ENCODE data around the gene CADPS2. TPM values are rescaled to one million over a fixed set of nuclear protein-coding genes. Genes with fewer than 3 reads are reported as not detected.

The CADPS2 gene
- total and polyA plus RNA-seq, 3 experiments from 2014 or later: not detected

GRCh38 chr7:122340427-122340826, 545.8 kb downstream of the CADPS2 start:
- Mint-ChIP-seq H3K27ac (no peak overlapping the region), H3K9me3 (peaks cover 0 to 4% (median 0%) of the 10 kb centered on the region in 5 donors), H3K4me3 (no peak overlapping the region), H3K27me3 (no peaks in the 10 kb centered on the region), H3K4me1 (no peaks in the 10 kb centered on the region), H3K36me3 (no peaks in the 10 kb centered on the region)
- DNase-seq: no peak
- CTCF ChIA-PET: no interaction called here
- H3K4me3 ChIP-seq (ENCODE audit: low read length): no peak overlapping the region
- H3K4me1 ChIP-seq (ENCODE audit: insufficient read depth, low read length): no peaks in the 10 kb centered on the region
- no peaks in the 10 kb centered on the region for H3K9me3 ChIP-seq (ENCODE audit: low read length)
- POLR2A ChIA-PET: no interaction called here
- no peaks in the 10 kb centered on the region for H3K27me3 ChIP-seq (ENCODE audit: insufficient read depth, low read length, poor library complexity, severe bottlenecking)
- no peaks in the 10 kb centered on the region for H3K36me3 ChIP-seq (ENCODE audit: insufficient read depth, low read length)
- H3K27ac ChIP-seq (ENCODE audit: low read depth, low read length): no peak overlapping the region

GRCh38 chr7:122339145-122339904, 546.9 kb downstream of the CADPS2 start:
- H3K27me3 Mint-ChIP-seq: no peaks in the 10 kb centered on the region
- ChIA-PET CTCF (no interaction called here), POLR2A (no interaction called here)
- no peak for DNase-seq
- H3K27ac Mint-ChIP-seq: no peak overlapping the region
- H3K36me3 Mint-ChIP-seq: no peaks in the 10 kb centered on the region
- peaks cover 0 to 4% (median 0%) of the 10 kb centered on the region in 5 donors for H3K9me3 Mint-ChIP-seq
- Histone ChIP-seq H3K36me3 (ENCODE audit: insufficient read depth, low read length) (no peaks in the 10 kb centered on the region), H3K4me3 (ENCODE audit: low read length) (no peak overlapping the region), H3K27ac (ENCODE audit: low read depth, low read length) (no peak overlapping the region), H3K4me1 (ENCODE audit: insufficient read depth, low read length) (no peaks in the 10 kb centered on the region), H3K9me3 (ENCODE audit: low read length) (no peaks in the 10 kb centered on the region), H3K27me3 (ENCODE audit: insufficient read depth, low read length, poor library complexity, severe bottlenecking) (no peaks in the 10 kb centered on the region)
- H3K4me3 Mint-ChIP-seq: no peak overlapping the region
- no peaks in the 10 kb centered on the region for H3K4me1 Mint-ChIP-seq

- H3K9me3 Mint-ChIP-seq: peaks cover 0 to 2% (median 0%) of the 10 kb centered on the region in 5 donors
- no peak overlapping the region for H3K27ac ChIP-seq (ENCODE audit: low read depth, low read length)
- no peaks in the 10 kb centered on the region for H3K4me1 ChIP-seq (ENCODE audit: insufficient read depth, low read length)
- no peaks in the 10 kb centered on the region for H3K27me3 ChIP-seq (ENCODE audit: insufficient read depth, low read length, poor library complexity, severe bottlenecking)
- DNase-seq: no peak
- no peaks in the 10 kb centered on the region for H3K36me3 ChIP-seq (ENCODE audit: insufficient read depth, low read length)
- no peak overlapping the region for H3K4me3 Mint-ChIP-seq
- H3K27me3 Mint-ChIP-seq: no peaks in the 10 kb centered on the region
- no peak overlapping the region for H3K27ac Mint-ChIP-seq
- no peaks in the 10 kb centered on the region for H3K9me3 ChIP-seq (ENCODE audit: low read length)
- ChIA-PET CTCF (no interaction called here), POLR2A (no interaction called here)
- no peaks in the 10 kb centered on the region for H3K36me3 Mint-ChIP-seq
- H3K4me3 ChIP-seq (ENCODE audit: low read length): no peak overlapping the region
- no peaks in the 10 kb centered on the region for H3K4me1 Mint-ChIP-seq
These were observed 549.2 kb downstream of the CADPS2 start for GRCh38 chr7:122337011-122337410.

GRCh38 chr7:122329145-122329802, 557.0 kb downstream of the CADPS2 start:
- no peaks in the 10 kb centered on the region for H3K4me1 ChIP-seq (ENCODE audit: insufficient read depth, low read length)
- Mint-ChIP-seq H3K27ac (peak overlapping the region in 1 of 8 donors; percentile 73), H3K9me3 (peaks cover 0 to 2% (median 0%) of the 10 kb centered on the region in 5 donors), H3K4me1 (no peaks in the 10 kb centered on the region), H3K27me3 (no peaks in the 10 kb centered on the region), H3K4me3 (no peak overlapping the region), H3K36me3 (no peaks in the 10 kb centered on the region)
- ChIA-PET CTCF (no interaction called here), POLR2A (no interaction called here)
- no peaks in the 10 kb centered on the region for H3K36me3 ChIP-seq (ENCODE audit: insufficient read depth, low read length)
- no peak for DNase-seq
- H3K27me3 ChIP-seq (ENCODE audit: insufficient read depth, low read length, poor library complexity, severe bottlenecking): no peaks in the 10 kb centered on the region
- no peak overlapping the region for H3K27ac ChIP-seq (ENCODE audit: low read depth, low read length)
- H3K9me3 ChIP-seq (ENCODE audit: low read length): no peaks in the 10 kb centered on the region
- no peak overlapping the region for H3K4me3 ChIP-seq (ENCODE audit: low read length)

GRCh38 chr7:122327969-122328368, 558.3 kb downstream of the CADPS2 start:
- Mint-ChIP-seq H3K27me3 (no peaks in the 10 kb centered on the region), H3K36me3 (no peaks in the 10 kb centered on the region), H3K4me3 (no peak overlapping the region), H3K9me3 (peaks cover 0 to 2% (median 0%) of the 10 kb centered on the region in 5 donors), H3K4me1 (no peaks in the 10 kb centered on the region), H3K27ac (no peak overlapping the region)
- H3K36me3 ChIP-seq (ENCODE audit: insufficient read depth, low read length): no peaks in the 10 kb centered on the region
- no peak for DNase-seq
- no peaks in the 10 kb centered on the region for H3K9me3 ChIP-seq (ENCODE audit: low read length)
- no peak overlapping the region for H3K4me3 ChIP-seq (ENCODE audit: low read length)
- H3K27me3 ChIP-seq (ENCODE audit: insufficient read depth, low read length, poor library complexity, severe bottlenecking): no peaks in the 10 kb centered on the region
- ChIA-PET CTCF (no interaction called here), POLR2A (no interaction called here)
- H3K4me1 ChIP-seq (ENCODE audit: insufficient read depth, low read length): no peaks in the 10 kb centered on the region
- no peak overlapping the region for H3K27ac ChIP-seq (ENCODE audit: low read depth, low read length)

- Histone ChIP-seq H3K36me3 (ENCODE audit: insufficient read depth, low read length) (no peaks in the 10 kb centered on the region), H3K27me3 (ENCODE audit: insufficient read depth, low read length, poor library complexity, severe bottlenecking) (no peaks in the 10 kb centered on the region), H3K4me3 (ENCODE audit: low read length) (no peak overlapping the region), H3K4me1 (ENCODE audit: insufficient read depth, low read length) (no peaks in the 10 kb centered on the region), H3K27ac (ENCODE audit: low read depth, low read length) (no peak overlapping the region), H3K9me3 (ENCODE audit: low read length) (no peaks in the 10 kb centered on the region)
- H3K27me3 Mint-ChIP-seq: peaks cover 41 to 59% of the 10 kb centered on the region in 2 donors
- peaks cover 0 to 3% (median 0%) of the 10 kb centered on the region in 3 donors for H3K4me1 Mint-ChIP-seq
- no peak overlapping the region for H3K27ac Mint-ChIP-seq
- no peak for DNase-seq
- ChIA-PET POLR2A (no interaction called here), CTCF (no interaction called here)
- peaks cover 0 to 17% (median 11%) of the 10 kb centered on the region in 5 donors for H3K9me3 Mint-ChIP-seq
- H3K36me3 Mint-ChIP-seq: no peaks in the 10 kb centered on the region
- H3K4me3 Mint-ChIP-seq: no peak overlapping the region
These were observed 569.5 kb downstream of the CADPS2 start for GRCh38 chr7:122316467-122317388.

- no peak for DNase-seq
- Mint-ChIP-seq H3K4me3 (no peak overlapping the region), H3K36me3 (peaks cover 0 to 3% (median 0%) of the 10 kb centered on the region in 3 donors), H3K27ac (no peak overlapping the region), H3K9me3 (peaks cover 5 to 23% (median 11%) of the 10 kb centered on the region in 5 donors), H3K27me3 (peaks cover 48 to 66% of the 10 kb centered on the region in 2 donors), H3K4me1 (peaks cover 0 to 3% (median 2%) of the 10 kb centered on the region in 3 donors)
- ChIA-PET POLR2A (no interaction called here), CTCF (no interaction called here)
- H3K4me3 ChIP-seq (ENCODE audit: low read length): no peak overlapping the region
- H3K36me3 ChIP-seq (ENCODE audit: insufficient read depth, low read length): no peaks in the 10 kb centered on the region
- no peaks in the 10 kb centered on the region for H3K4me1 ChIP-seq (ENCODE audit: insufficient read depth, low read length)
- H3K27ac ChIP-seq (ENCODE audit: low read depth, low read length): no peak overlapping the region
- no peaks in the 10 kb centered on the region for H3K9me3 ChIP-seq (ENCODE audit: low read length)
- peaks cover 8% of the 10 kb centered on the region for H3K27me3 ChIP-seq (ENCODE audit: insufficient read depth, low read length, poor library complexity, severe bottlenecking)
These were observed 570.5 kb downstream of the CADPS2 start for GRCh38 chr7:122315507-122316466.
